GM19239 (cell line): ENCODE measurements around the gene TENM3.

Experiments used
- DNase-seq: peaks from one replicate; pipeline ENCODE4 v3.0.0; 2011; ENCODE audit warnings: low spot score; ENCODE audit not compliant: insufficient read length
- FAIRE-seq: peaks from 2 replicates; lab custom pipeline; 2011; peaks lifted over from hg19 to GRCh38; lab: Jason Lieb, UNC

The TENM3 gene

DNA sequence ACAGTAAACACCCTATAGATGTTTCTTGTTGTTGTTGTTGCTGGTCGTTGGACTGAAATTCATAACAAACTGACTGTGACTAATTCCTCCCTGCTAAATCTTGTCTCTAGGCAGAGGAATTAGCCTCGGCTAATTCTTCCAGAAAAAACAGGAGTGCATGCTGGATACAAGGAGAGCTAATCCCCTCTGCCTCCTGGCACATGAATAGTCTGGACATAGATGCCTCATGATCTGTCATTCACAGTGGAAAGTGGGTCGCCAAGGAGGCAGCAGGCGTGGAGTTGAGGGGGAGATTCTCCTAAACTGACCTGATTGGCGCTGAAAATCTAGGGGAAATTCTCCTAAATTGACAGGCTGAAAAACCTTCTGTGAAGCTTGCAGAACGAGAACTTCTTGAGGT lies 453.9 kb downstream of the TENM3 start:
- FAIRE-seq (no peak), DNase-seq (no peak)

- DNase-seq (no peak), FAIRE-seq (no peak)
These were observed 455.0 kb downstream of the TENM3 start for GRCh38 chr4:182698212-182698611.

DNA sequence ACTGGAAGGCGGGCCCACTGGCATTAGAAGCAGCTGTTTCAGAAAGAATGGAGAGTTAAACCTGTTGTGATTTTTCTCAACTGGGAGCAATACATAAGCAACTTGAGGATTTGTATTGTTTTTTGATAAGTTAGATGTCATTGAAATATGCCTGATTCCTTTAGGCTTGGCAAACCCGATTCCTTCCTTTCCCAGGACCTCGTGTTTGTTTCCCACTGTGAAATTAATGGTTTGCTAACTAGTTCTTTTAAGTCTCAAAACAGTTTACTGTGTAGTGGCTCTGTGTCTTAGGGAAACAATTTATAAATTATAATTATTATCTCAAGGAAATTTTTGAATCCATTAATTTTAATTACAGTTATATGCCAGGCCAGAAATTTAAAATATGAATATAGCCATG lies 456.0 kb downstream of the TENM3 start:
- FAIRE-seq (no peak), DNase-seq (no peak)

DNA sequence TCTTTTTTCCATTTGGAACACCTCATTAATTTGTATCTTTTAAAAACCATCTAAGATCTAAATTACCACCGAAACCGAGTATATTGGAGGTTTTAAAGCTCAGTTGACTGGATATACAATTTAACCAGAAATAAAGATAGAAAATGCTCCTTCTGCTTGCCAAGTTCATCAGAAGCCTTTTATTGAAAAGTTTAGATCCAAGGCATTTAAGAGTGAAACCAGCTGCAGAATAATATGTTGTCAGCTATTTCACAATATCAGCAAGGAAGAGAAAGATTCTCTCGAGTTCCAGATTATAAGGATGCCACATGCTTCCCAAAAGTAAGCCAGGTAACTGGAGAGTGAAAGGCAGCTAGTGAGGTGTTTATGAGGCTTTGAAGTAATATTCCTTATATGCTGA lies 456.6 kb downstream of the TENM3 start:
- no peak for FAIRE-seq

DNA sequence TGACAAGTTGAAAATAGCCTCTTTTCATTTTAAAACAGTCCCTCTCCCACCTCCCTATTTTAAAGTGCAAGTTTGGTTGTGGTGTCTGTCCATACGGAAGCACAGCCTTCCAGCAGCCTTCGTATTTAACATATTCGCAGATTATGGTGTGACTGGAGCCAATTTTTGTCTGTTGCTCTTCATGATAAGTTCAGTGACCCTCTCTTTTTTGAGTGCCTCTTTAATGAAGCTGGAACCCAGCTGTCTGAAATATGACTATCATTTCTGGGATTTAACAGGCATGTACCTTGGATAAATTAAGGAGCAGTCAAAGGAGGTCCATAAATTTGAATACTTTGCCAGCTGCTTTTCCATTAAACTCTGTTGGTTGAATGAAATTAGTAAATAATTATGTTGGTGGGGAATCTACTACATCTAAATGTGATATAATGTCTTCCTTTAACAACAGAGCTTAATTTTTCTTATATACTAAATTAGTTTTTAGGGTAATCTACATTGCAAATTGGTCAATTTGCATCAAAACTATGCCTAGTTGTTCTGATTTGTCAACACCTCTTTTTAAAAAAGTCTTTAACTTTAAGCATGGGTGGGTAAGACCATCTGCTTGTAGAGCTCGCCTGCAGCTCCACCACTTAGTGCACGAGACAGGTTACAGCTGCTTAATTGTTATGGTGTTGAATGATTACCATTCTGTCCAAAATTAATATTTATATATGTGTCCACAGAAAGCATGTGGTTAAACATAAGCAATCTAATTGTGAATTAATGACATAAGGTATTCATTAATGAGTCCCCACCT lies 457.4 kb downstream of the TENM3 start:
- DNase-seq, result no peak
- no peak for FAIRE-seq

More for the DNA sequence above, 456.6 kb downstream of the TENM3 start:
- DNase-seq, result no peak

- DNase-seq (no peak), FAIRE-seq (no peak)
These were observed 460.9 kb downstream of the TENM3 start for GRCh38 chr4:182704077-182704476.

GRCh38 chr4:182704948-182705347 lies 461.7 kb downstream of the TENM3 start:
- DNase-seq (no peak), FAIRE-seq (no peak)

DNA sequence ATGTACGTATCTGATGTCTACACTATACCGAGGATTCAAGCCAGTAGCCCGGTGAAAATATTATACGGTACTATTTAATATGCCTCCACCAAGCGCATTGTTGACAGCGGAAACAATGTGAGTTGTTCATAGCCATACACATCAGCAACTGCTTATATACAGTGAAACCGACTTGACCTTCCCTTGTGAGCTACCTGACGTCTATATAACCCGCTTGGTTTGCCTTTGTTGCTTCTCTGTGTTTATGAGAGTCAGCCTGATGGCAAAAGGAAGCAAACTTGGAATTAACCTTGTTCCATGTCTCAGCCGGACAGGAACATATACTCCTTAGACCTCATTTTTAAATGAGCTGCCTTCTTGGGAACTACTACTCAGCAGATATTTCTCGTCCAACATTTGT lies 462.2 kb downstream of the TENM3 start:
- FAIRE-seq (no peak), DNase-seq (no peak)

GRCh38 chr4:182711211-182711610 lies 468.0 kb downstream of the TENM3 start:
- DNase-seq (no peak), FAIRE-seq (no peak)

GRCh38 chr4:182715548-182715947 lies 472.3 kb downstream of the TENM3 start:
- DNase-seq (no peak), FAIRE-seq (no peak)

GRCh38 chr4:182716192-182716591 lies 473.0 kb downstream of the TENM3 start:
- FAIRE-seq, result no peak
- no peak for DNase-seq

- no peak for FAIRE-seq
- no peak for DNase-seq
These were observed 474.8 kb downstream of the TENM3 start for GRCh38 chr4:182717788-182718583.

DNA sequence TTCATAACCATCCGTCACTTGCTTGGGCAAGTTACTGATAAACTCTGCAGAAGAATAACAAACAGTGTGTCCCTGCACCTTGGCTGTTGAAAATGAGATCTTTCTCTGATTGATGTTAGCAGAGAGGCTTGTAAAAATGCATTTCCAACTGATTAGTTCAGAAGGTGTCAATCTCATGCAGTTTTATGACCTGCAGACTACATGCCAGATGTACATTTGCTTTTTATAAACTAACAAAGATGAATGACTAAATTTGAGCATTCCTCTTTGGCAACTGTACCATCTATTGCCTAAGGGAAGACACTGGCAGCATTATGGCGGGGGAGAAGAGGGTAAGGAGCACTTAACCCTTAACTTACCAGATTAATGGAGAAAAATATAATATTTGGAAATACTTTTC lies 481.2 kb downstream of the TENM3 start:
- no peak for FAIRE-seq
- no peak for DNase-seq

- no peak for FAIRE-seq
- DNase-seq, result no peak
These were observed 486.3 kb downstream of the TENM3 start for GRCh38 chr4:182729516-182729915.

- DNase-seq (no peak), FAIRE-seq (no peak)
These were observed 487.6 kb downstream of the TENM3 start for GRCh38 chr4:182730791-182731190.

DNA sequence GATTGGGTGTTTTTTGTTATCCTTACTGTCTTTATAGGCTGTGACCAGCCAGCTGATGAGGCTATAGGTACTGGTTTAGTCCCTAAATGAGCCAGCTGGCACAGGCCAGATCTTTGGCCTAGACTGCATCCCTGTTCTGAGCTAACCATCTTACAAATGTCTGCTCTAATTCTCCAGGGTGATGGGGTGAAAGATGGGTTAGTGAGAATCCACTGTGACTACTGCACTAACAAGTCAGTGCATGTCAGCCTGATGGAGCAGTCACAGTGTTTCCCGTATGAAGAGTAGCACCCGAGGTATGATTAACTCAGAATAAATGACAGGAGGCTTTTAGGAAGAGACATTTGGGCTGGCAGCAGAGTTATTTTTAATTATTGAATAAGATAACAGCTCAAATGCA lies 493.0 kb downstream of the TENM3 start:
- DNase-seq, result no peak
- no peak for FAIRE-seq

DNA sequence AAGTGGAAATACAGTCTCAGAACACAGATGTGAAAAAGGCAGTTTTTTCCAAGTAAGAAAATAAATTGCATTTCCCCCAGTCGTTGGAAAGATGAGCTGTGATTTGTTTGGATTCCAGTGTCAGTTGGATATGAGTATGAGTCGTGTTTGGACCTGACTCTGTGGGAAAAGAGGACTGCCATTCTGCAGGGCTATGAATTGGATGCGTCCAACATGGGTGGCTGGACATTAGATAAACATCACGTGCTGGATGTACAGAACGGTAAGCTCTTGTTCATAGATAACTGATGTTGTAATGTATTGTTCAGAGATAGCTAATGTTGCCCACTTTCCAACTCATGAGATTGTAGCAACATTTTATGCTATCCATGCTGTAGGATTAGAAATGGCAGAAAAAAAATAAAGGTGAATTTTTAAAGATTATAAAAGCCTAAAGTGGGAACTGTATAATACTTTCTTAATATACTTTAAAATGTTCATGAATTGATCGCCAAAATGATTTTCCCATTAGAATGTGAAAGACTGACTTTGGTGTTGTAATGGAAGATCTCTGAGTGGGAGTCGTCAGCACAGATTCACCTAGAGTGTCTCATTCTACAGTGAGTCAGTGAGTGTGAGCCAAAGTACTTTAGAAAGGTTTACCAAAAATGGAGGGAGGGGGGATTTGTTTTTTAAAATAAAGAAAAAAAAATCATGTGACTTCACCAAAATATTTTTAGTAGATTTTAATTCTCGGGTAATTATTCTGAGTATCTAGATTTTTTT lies 495.3 kb downstream of the TENM3 start:
- no peak for DNase-seq
- no peak for FAIRE-seq

DNA sequence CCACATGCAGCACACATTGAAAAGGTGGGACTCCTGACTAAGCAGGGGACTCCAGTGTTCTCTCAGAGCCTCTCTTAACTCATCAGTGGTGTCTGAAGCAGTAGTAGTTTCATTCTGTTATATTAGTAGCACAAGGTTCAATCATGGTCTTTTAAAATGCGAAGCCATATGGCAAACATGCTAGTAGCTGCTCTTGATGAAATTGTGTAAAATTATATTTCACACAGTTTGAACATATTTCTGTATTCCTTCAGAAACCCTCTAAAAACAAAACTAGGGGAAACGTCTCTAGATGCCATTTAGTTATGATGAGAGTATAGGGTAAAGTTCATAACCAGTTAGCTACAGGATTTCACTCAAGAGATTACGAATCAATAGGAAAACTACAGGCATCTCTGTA lies 497.1 kb downstream of the TENM3 start:
- DNase-seq (no peak), FAIRE-seq (no peak)

DNA sequence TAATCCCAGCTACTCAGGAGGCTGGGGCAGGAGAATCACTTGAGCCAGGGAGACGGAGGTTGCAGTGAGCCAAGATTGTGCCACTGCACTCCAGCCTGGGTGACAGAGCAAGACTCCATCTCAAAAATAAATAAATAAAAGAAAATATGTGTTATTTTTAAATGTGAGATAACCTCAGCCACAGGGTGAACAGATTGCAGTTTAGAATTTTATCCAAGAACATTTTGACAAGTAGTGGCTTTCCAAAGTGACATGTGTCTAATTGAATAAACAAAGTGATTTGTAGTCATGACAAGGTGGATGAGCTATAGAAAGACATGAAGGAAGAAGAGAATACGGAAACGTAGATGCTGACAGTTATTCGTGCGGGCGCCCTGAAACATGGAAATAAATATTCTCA lies 497.9 kb downstream of the TENM3 start:
- no peak for FAIRE-seq
- DNase-seq, result no peak

GRCh38 chr4:182741914-182742313 lies 498.7 kb downstream of the TENM3 start:
- DNase-seq, result no peak
- no peak for FAIRE-seq

DNA sequence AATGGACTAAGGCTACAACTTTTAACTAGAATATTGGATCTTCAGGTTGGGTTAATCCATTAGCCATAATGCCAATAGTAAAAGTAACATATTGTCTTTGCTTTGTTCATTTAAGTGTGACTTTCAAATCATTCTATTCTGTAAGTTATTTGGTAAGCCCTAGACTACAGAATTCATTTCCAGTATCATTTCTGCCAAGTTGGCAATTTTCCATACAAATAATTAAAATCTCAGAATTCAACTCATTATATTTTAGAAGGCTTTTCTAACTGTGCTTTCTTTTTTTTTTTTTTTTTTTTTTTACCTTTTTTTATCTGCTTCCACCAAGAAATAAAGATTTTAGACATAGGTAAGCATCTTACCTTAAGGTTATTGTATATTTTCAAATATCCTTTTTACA lies 500.6 kb downstream of the TENM3 start:
- DNase-seq (no peak), FAIRE-seq (no peak)
